GM12874 (cell line): ENCODE measurements around the gene NFIC.

Source experiments
- TF ChIP-seq, protein P1 (sequence below): IDR thresholded peaks from 2 replicates; pipeline ENCODE4 v1.5.1; 2011; ENCODE audit warnings: low read depth, mild to moderate bottlenecking, control low read depth, low read length, moderate library complexity; ENCODE audit not compliant: insufficient read depth

NFIC gene

DNA sequence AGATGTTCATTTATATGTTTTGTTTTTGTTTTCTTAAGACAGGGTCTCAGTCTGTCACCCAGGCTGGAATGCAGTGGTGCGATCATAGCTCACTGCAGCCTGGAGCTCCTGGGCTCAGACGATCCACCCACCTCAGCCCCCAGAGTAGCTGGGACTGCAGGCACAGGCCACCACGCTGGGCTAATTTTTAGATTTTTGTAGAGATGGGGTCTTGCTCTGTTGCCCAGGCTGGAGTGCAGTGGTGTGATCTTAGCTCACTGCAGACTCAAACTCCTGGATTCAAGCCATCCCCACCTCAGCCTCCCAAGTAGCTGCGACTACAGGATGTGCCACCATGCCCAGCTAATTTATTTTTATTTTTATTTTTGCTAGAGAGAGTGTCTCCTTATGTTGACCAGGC lies 45.7 kb downstream of the NFIC start:
- TF ChIP-seq, protein P1, sequence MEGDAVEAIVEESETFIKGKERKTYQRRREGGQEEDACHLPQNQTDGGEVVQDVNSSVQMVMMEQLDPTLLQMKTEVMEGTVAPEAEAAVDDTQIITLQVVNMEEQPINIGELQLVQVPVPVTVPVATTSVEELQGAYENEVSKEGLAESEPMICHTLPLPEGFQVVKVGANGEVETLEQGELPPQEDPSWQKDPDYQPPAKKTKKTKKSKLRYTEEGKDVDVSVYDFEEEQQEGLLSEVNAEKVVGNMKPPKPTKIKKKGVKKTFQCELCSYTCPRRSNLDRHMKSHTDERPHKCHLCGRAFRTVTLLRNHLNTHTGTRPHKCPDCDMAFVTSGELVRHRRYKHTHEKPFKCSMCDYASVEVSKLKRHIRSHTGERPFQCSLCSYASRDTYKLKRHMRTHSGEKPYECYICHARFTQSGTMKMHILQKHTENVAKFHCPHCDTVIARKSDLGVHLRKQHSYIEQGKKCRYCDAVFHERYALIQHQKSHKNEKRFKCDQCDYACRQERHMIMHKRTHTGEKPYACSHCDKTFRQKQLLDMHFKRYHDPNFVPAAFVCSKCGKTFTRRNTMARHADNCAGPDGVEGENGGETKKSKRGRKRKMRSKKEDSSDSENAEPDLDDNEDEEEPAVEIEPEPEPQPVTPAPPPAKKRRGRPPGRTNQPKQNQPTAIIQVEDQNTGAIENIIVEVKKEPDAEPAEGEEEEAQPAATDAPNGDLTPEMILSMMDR: no peak

- TF ChIP-seq, protein P1: no peak
Measured at GRCh38 chr19:3413796-3414327, 47.5 kb downstream of the NFIC start.

- TF ChIP-seq, protein P1: no peak
Measured at GRCh38 chr19:3415695-3416094, 49.3 kb downstream of the NFIC start.

GRCh38 chr19:3420244-3420755 lies 53.9 kb downstream of the NFIC start:
- TF ChIP-seq, protein P1: no peak

GRCh38 chr19:3420909-3421619 lies 54.7 kb downstream of the NFIC start:
- TF ChIP-seq, protein P1: no peak

- TF ChIP-seq, protein P1: no peak
Measured at GRCh38 chr19:3423183-3423829, 56.9 kb downstream of the NFIC start.

- TF ChIP-seq, protein P1: no peak
Measured at GRCh38 chr19:3426433-3426832, 60.0 kb downstream of the NFIC start.
